ENCODE data around the gene APC.

The APC gene

DNA sequence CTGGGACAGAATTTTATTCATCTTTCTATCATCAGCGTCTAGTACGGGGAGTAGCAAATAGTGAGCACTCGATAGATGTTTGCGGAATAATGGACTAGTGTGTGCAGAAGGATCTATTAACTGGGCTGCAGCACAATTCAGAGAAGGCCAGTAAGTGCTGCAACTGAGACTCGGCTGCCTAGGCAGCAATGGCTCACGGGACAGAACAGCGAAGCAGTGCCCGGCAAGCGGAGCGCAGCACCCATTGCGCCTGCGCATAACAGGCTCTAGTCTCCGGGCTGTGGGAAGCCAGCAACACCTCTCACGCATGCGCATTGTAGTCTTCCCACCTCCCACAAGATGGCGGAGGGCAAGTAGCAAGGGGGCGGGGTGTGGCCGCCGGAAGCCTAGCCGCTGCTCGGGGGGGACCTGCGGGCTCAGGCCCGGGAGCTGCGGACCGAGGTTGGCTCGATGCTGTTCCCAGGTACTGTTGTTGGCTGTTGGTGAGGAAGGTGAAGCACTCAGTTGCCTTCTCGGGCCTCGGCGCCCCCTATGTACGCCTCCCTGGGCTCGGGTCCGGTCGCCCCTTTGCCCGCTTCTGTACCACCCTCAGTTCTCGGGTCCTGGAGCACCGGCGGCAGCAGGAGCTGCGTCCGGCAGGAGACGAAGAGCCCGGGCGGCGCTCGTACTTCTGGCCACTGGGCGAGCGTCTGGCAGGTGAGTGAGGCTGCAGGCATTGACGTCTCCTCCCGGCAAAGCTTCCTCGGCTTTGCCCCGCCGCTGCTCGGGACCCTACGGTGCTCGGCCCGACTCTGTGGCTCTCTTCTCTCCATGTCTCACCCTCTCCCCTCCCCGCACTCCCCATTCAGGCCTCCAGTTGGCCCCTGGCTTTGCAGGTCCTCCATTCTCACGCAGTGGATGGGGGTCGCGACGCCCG, 30.2 kb upstream of the APC start (continued):
- TF ChIP-seq ZNF692 (tag by site-specific recombination; IDR thresholded peaks at IDR 0.05) (peak; percentile 54; the same call in 1 of the 2 replicates), KLF8 (tag by site-specific recombination; IDR thresholded peaks at IDR 0.05) (peak; percentile 51; the same call in 1 of the 2 replicates), GLI4 (tag by site-specific recombination; IDR thresholded peaks at IDR 0.05) (no peak), ZFP41 (tag by site-specific recombination; IDR thresholded peaks at IDR 0.05; ENCODE audit: borderline replicate concordance) (no peak), KLF10 (tag by site-specific recombination; IDR thresholded peaks at IDR 0.05) (peak; percentile 48; the same call in 1 of the 2 replicates), ZNF704 (tag by site-specific recombination; IDR thresholded peaks at IDR 0.05) (no peak), SP3 (tag by site-specific recombination; IDR thresholded peaks at IDR 0.05) (peak; percentile 72), ZNF16 (tag by site-specific recombination; IDR thresholded peaks at IDR 0.05; ENCODE audit: low read depth) (no peak), ZNF548 (tag by site-specific recombination; IDR thresholded peaks at IDR 0.05) (no peak), ZXDB (tag by site-specific recombination; IDR thresholded peaks at IDR 0.05) (peak; percentile 76; the same call in 1 of the 2 replicates), BCL11B (tag by site-specific recombination; IDR thresholded peaks at IDR 0.05; ENCODE audit: low read depth) (no peak), ZNF610 (tag by site-specific recombination; IDR thresholded peaks at IDR 0.05; ENCODE audit: borderline replicate concordance) (no peak), YY1 (tag by site-specific recombination; IDR thresholded peaks at IDR 0.05) (peak; percentile 73; the same call in 1 of the 2 replicates), ZNF707 (tag by site-specific recombination; IDR thresholded peaks at IDR 0.05) (no peak), ZNF2 (tag by site-specific recombination; IDR thresholded peaks at IDR 0.05) (peak; percentile 73; the same call in 1 of the 2 replicates), OSR2 (tag by site-specific recombination; IDR thresholded peaks at IDR 0.05) (peak; percentile 82), ZNF777 (tag by site-specific recombination; IDR thresholded peaks at IDR 0.05; ENCODE audit: borderline replicate concordance) (no peak; the same call in 1 of the 2 replicates), SP2 (tag by site-specific recombination; IDR thresholded peaks at IDR 0.05) (peak; percentile 62), ZNF677 (tag by site-specific recombination; IDR thresholded peaks at IDR 0.05) (0 out of 2 replicates have a peak, but pooled peaks have one; percentile 40)
- TF ChIP-seq, protein P1, sequence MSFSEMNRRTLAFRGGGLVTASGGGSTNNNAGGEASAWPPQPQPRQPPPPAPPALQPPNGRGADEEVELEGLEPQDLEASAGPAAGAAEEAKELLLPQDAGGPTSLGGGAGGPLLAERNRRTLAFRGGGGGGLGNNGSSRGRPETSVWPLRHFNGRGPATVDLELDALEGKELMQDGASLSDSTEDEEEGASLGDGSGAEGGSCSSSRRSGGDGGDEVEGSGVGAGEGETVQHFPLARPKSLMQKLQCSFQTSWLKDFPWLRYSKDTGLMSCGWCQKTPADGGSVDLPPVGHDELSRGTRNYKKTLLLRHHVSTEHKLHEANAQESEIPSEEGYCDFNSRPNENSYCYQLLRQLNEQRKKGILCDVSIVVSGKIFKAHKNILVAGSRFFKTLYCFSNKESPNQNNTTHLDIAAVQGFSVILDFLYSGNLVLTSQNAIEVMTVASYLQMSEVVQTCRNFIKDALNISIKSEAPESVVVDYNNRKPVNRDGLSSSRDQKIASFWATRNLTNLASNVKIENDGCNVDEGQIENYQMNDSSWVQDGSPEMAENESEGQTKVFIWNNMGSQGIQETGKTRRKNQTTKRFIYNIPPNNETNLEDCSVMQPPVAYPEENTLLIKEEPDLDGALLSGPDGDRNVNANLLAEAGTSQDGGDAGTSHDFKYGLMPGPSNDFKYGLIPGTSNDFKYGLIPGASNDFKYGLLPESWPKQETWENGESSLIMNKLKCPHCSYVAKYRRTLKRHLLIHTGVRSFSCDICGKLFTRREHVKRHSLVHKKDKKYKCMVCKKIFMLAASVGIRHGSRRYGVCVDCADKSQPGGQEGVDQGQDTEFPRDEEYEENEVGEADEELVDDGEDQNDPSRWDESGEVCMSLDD (tag by site-specific recombination; IDR thresholded peaks at IDR 0.05) = peak; percentile 54; the same call in 1 of the 2 replicates
- TF ChIP-seq, protein P2, sequence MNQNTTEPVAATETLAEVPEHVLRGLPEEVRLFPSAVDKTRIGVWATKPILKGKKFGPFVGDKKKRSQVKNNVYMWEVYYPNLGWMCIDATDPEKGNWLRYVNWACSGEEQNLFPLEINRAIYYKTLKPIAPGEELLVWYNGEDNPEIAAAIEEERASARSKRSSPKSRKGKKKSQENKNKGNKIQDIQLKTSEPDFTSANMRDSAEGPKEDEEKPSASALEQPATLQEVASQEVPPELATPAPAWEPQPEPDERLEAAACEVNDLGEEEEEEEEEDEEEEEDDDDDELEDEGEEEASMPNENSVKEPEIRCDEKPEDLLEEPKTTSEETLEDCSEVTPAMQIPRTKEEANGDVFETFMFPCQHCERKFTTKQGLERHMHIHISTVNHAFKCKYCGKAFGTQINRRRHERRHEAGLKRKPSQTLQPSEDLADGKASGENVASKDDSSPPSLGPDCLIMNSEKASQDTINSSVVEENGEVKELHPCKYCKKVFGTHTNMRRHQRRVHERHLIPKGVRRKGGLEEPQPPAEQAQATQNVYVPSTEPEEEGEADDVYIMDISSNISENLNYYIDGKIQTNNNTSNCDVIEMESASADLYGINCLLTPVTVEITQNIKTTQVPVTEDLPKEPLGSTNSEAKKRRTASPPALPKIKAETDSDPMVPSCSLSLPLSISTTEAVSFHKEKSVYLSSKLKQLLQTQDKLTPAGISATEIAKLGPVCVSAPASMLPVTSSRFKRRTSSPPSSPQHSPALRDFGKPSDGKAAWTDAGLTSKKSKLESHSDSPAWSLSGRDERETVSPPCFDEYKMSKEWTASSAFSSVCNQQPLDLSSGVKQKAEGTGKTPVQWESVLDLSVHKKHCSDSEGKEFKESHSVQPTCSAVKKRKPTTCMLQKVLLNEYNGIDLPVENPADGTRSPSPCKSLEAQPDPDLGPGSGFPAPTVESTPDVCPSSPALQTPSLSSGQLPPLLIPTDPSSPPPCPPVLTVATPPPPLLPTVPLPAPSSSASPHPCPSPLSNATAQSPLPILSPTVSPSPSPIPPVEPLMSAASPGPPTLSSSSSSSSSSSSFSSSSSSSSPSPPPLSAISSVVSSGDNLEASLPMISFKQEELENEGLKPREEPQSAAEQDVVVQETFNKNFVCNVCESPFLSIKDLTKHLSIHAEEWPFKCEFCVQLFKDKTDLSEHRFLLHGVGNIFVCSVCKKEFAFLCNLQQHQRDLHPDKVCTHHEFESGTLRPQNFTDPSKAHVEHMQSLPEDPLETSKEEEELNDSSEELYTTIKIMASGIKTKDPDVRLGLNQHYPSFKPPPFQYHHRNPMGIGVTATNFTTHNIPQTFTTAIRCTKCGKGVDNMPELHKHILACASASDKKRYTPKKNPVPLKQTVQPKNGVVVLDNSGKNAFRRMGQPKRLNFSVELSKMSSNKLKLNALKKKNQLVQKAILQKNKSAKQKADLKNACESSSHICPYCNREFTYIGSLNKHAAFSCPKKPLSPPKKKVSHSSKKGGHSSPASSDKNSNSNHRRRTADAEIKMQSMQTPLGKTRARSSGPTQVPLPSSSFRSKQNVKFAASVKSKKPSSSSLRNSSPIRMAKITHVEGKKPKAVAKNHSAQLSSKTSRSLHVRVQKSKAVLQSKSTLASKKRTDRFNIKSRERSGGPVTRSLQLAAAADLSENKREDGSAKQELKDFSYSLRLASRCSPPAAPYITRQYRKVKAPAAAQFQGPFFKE (tag by site-specific recombination; IDR thresholded peaks at IDR 0.05; ENCODE audit: borderline replicate concordance) = no peak
- TF ChIP-seq, protein P3, sequence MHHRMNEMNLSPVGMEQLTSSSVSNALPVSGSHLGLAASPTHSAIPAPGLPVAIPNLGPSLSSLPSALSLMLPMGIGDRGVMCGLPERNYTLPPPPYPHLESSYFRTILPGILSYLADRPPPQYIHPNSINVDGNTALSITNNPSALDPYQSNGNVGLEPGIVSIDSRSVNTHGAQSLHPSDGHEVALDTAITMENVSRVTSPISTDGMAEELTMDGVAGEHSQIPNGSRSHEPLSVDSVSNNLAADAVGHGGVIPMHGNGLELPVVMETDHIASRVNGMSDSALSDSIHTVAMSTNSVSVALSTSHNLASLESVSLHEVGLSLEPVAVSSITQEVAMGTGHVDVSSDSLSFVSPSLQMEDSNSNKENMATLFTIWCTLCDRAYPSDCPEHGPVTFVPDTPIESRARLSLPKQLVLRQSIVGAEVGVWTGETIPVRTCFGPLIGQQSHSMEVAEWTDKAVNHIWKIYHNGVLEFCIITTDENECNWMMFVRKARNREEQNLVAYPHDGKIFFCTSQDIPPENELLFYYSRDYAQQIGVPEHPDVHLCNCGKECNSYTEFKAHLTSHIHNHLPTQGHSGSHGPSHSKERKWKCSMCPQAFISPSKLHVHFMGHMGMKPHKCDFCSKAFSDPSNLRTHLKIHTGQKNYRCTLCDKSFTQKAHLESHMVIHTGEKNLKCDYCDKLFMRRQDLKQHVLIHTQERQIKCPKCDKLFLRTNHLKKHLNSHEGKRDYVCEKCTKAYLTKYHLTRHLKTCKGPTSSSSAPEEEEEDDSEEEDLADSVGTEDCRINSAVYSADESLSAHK (tag by site-specific recombination; IDR thresholded peaks at IDR 0.05) = no peak
- TF ChIP-seq, protein P4, sequence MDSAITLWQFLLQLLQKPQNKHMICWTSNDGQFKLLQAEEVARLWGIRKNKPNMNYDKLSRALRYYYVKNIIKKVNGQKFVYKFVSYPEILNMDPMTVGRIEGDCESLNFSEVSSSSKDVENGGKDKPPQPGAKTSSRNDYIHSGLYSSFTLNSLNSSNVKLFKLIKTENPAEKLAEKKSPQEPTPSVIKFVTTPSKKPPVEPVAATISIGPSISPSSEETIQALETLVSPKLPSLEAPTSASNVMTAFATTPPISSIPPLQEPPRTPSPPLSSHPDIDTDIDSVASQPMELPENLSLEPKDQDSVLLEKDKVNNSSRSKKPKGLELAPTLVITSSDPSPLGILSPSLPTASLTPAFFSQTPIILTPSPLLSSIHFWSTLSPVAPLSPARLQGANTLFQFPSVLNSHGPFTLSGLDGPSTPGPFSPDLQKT (IDR thresholded peaks at IDR 0.05; ENCODE audit: borderline replicate concordance, low read depth, low read length) = no peak
